Cortex of kidney (tissue), 1 donor: ENCODE measurements around the gene HLCS.

Experiments used
- DNase-seq: peaks from one replicate; lab custom pipeline; 2025; lab: John Stamatoyannopoulos, UW

HLCS gene

GRCh38 chr21:36881228-36881627 lies 85.2 kb downstream of the HLCS start:
- no peak for DNase-seq

DNA sequence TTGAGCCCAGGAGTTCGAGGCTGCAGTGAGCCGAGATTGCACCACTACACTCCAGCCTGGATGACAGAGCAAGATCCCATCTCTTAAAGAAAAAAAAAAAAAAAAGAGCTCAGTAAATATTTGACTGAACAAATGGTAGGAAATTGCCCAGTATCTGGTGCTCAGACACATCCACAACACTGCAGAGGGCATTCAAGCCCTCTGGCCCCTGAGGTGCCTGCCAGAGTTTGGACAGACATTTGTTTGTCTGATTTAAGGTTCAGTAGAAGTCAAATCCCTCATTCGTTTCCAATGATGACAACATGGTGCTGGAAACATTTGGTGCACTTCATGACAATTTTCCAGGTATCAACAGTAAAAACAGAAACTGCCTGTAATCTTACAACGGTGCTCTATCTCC lies 86.6 kb downstream of the HLCS start:
- DNase-seq = no peak

DNA sequence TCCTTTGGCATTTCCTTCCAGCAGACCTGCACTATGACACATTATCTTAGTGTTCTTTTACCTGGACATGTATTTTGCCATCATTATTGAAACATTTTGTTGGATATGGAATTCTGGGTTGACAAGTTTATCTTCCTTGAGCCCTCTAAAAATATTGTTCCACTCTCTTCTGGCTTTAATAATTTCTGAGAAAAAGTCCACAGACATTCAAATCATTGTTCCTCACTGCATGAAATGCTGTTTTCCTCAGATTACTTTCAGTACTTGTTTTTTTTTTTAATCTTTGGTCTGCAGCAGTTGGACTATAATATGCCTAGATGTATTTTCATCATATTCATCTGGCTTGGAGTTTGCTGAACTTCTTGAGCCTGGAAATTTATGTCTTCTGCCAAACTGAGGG lies 88.7 kb downstream of the HLCS start:
- DNase-seq = no peak

DNA sequence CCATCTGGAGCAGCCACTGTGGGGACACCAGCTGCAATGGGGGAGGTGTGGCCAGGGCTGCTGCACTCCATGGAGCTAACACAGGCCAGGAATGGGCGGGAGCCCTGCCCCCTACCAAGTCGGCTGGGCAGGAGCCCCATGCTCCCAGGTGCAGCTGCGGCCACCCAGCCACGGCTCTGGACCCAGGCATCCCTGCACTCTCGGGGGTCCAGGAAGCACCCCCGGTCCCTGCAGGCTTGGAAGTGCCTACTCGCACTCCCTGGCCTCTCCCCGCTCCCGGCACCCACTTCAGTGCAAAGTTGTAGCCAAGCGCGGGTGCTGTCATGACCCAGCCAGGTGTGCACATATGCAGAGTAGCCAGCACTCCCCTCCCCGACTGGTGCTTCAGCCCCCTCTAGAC lies 91.8 kb downstream of the HLCS start:
- DNase-seq = no peak

GRCh38 chr21:36873513-36873912 lies 93.0 kb downstream of the HLCS start:
- no peak for DNase-seq

DNA sequence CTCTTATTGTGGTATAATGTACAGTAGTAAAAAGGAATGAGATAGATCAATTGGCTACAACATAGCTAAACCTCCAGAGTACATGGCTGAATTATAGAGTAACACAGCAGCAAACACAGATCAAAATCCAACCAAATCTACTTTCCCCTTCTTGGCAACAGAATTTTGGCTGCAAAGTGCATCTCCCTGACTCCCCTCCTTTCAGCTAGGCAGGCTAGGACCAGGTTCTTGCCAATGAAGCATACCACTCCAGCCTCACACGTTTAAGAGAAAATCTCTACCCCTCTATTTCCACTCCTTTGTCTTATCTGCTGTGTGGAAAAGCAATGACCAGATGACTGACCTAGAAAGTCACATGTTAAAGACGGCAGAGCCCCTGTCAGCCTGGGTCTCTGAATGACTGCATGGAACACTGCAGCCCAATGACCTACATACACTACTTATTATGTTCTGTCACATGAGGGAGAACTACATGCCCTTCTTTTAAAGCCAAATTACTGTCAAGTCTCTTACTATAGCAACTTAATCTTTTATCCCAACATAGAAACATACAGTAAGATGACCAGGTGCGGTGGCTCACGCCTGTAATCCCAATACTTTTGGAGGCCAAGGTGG lies 99.1 kb downstream of the HLCS start:
- DNase-seq = no peak

- DNase-seq = no peak
Measured at GRCh38 chr21:36866419-36866818, 100.0 kb downstream of the HLCS start.

DNA sequence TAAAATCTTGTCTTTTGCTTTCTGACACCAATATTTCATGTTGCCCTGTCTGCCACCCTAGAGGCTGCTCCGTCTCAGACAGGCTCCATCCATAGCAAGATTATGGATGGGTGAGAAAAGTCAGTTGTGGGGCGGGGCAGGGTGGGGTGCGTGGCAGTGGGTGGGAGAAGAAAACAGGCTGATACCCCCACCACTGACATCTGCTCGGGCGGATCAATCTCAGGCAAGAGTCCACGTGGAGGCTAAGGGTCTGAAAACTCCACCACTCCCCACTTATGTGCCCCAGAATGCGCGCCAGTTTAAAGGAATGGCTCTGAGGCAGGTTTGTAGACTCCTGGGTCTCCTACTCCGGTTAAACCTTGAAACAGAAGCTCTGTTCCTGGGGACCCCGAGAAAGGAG lies 101.5 kb downstream of the HLCS start:
- no peak for DNase-seq

DNA sequence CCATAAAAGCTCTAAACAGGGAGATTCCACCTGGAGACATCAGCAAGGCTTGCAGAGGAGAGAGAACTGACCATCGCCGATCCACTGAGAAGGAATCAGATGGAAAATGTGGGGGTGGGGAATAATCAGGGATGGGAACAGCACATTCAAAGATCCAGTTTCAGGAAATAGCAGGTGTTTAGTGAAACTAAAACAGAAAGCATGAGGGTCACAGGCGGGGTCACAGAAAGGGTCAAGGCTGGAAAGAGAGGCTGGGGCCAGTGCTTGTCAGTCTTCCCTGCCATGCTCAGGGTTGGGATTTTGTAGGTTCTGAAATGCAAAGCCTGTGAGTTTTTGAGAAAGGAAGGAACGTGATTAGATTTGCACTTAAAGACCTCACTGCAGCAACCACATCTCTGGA lies 103.2 kb downstream of the HLCS start:
- no peak for DNase-seq

DNA sequence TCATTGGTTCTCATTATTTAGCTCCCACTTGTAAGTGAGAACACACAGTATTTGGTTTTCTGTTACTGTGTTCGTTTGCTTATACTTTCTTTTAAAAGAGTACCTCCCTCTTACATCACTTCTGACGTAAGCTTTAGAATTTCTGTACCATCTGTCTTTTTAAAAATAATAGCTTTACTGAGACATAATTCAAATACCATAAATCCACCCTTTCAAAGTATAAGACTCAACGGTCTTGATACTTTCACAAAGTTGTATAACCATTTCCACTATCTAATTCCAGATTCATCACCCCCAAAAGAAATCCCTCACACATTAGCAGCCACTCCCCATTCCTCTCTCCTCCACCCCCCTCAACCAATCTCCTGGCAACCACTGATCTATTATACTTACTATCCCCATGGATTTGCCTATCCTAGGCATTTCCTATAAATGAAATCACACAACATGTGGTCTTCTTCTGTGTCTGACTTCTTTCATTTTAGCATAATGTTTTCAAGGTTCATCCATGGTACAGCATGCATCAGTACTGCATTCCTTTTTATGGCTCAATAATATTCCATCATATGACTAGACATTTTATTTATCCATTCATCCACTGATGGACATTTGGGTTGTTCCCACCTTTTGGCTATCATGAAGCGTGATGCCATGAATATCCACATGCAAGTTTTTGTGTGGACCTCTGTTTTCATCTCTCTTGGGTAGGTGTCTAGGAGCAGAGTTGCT lies 104.7 kb downstream of the HLCS start:
- no peak for DNase-seq

DNA sequence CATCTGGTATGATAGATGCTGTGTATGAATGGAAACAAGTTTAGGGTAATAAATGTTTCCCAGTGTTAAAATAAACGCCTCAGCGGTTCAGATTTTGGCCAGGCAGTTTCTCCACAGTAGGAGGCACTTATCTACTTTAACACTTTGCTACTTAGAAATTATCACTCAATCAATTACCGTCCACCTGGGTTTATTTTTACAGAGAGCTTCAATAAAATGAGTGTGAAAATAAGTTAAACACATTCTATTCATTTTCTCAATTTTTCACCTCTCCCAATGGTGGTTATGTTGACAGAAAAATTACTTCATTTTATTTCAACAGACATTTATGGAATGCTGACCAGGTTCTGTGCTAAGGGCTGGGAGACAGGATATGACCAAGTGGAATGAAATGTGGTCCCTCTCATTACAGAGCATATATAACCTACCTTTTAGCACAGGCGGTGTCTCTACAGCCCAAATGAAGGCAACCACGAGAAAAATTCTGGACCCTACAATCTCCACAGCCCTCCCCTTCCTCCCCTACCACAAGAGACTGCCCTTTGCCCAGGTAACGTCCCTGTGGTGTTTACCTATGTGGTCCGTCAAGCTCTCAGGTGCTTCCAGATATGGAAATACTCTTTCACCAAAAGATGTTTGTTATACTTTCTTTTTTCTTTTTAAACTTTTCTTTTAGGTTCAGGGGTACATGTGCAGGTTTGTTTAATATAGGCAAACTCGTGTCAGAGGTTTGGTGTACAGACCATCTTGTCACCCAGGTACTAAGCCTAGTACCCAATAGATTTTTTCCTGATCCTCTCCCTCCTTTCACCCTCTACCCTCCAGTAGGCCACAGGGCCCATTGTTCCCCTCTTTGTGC lies 105.5 kb downstream of the HLCS start:
- DNase-seq = no peak

DNA sequence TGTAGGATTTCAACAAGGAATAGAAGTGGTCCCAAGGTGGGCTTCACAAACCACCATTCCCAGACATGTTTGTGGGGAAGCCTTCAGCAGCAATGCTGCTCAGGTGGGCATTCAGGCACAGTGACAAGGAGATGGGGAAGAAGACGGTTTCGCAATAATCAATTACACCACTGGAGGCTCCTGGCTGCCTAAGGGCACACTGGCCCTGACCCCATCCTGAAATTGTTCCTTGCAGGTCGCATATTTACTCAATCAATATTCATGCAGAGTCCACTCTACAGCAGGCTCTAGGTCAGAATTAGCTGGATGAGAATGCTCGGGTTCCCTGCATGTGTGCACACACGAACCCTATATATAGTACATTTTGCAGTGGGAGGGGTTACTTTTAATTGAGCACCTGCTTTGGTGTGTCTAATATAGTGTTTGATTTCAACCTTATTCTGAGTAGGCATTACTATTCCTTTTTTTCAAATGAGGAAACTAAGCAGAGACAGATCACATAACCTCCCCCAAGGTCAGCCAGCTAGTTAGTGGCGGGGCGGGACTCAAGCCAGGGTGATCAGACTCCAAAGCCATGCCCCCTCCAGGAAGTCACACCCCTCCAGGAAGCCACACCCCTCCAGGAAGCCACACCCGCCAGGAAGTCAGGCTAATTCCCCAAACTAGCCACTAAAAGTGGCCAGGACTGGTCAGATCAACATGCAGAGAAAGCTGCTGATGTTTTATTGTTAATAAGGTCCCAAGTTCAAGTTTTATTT lies 106.5 kb downstream of the HLCS start:
- no peak for DNase-seq

GRCh38 chr21:36858320-36858957 lies 108.0 kb downstream of the HLCS start:
- no peak for DNase-seq

GRCh38 chr21:36856643-36857042 lies 109.8 kb downstream of the HLCS start:
- DNase-seq = no peak

DNA sequence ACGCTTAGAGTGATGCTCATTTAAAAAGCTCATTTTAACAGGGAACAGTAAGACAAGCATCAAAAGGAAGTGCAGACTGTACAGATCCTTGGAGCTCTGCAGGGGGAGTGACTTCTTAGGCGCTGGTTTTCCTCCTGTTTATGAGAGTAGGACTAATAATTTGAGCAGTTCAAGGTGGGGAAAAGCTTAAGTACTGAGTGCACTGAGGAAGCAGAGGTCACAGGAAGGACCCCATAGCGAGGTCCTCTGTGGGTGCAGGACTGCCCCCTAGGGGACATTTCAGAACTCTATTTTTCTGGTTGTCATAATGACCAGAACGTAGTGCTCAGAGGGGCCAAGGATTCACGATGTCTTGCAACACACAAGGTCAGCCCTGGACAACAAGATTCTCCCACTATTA lies 112.1 kb downstream of the HLCS start:
- DNase-seq = no peak

- DNase-seq = no peak
Measured at GRCh38 chr21:36852864-36853263, 113.6 kb downstream of the HLCS start.

DNA sequence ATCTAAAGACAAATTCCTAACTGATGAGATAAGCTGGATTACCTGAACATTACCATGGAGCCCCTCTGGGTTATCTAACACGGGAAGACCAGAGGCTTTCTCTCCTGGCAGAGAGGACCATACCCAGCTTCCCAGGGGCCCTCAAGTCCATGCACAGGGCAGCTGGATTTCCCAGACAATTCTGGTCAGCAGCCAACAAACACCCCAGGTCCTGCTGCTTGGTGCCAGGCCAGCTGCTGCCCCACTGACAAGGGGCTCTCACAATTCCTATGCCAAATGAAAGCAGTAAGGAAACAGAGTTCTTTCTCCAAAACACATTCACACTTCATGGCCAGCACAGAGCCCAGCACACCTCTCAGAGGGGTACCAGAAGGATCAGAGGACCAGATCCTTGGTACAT lies 114.2 kb downstream of the HLCS start:
- DNase-seq = no peak

- no peak for DNase-seq
Measured at GRCh38 chr21:36851121-36851520, 115.3 kb downstream of the HLCS start.

- DNase-seq = no peak
Measured at GRCh38 chr21:36850372-36850771, 116.1 kb downstream of the HLCS start.

DNA sequence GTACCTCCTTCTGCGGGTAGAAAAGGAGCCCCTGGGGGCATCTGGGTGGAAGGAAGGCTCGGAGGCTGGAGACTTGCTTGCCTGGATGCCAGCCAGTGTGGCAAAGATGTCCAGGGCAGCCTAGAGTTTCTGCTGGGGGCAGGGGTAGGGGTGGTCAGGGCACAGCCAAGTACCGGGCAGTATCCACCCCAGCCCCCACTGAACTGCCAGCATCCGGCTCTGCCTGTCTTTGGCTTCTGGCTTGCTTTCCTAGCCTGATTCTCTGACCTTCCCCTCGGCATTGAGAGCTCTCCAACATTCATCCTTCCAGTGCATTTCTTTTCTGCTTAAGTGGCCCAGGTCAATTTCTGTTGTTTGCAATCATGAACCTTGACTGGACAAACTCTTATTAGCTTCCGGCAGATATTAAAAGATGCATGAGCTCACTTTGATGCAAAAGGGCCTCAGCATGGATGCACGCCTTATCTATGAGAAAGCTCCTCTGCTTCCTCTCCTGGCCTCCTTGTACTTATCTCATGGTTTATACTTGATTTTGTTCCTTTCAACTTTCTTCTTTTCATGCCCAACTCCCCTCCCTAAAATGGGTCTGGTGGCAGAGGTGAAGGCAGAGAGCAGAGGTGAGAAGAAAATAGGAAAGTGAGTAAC lies 116.9 kb downstream of the HLCS start:
- no peak for DNase-seq

DNA sequence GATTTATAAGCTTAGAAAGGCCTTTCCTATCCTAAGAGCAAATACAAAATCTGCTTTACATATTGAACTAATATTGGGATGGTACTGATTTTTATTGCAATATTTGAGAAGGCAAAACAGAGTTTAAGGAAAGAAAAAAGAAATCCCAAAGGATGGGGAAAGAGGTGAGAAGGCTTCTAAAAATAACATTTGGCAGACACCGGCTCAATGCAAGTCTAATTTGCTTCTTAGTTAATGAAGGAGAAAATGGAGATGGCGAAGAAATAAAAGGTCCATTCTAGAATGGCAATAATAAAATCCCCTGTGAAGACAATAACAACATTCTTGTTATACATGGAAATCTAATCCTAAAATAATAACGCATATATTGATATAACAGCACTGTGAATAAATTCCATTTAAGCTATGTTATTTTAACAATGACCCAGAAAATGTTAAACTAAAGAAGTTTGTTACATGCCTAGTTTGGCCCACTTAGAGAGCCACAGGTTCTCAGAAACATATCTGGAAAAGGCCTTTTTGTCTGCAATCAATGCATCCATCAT lies 117.7 kb downstream of the HLCS start:
- no peak for DNase-seq
